CD14-positive monocyte (primary cell): ENCODE data around the gene AFF1. TPM values are rescaled to one million over a fixed set of nuclear protein-coding genes. Genes with fewer than 3 reads are reported as not detected.

Experiments used
- DNase-seq, 3 donors: peaks; one replicate each; pipeline ENCODE4 v3.0.0-alpha.2; 2011 to 2022
- H2AFZ ChIP-seq: 2 replicates; pipeline ENCODE4 v1.6.0; 2012; ENCODE audit warnings: mild to moderate bottlenecking, low read depth, low read length, inconsistent platforms; ENCODE audit not compliant: insufficient read depth, poor library complexity, severe bottlenecking
- H3K27ac ChIP-seq, 2 donors: 1 replicate in 1 of 2; 2 replicates in 1 of 2; pipeline ENCODE4 v1.5.1; 2012 to 2013; ENCODE audit warnings: low read length in 2 of 2, control low read depth in 1 of 2, inconsistent platforms in 1 of 2, low read depth in 1 of 2, mild to moderate bottlenecking in 1 of 2
- H3K27me3 ChIP-seq, 2 donors: one replicate each; pipeline versions ENCODE4 v1.6.0 to v1.6.1; 2011 to 2013; ENCODE audit warnings: low read length in 2 of 2; ENCODE audit not compliant: control insufficient read depth in 2 of 2, insufficient read depth in 2 of 2
- H3K36me3 ChIP-seq, 2 donors: replicated peaks in 1 of 2; 1 replicate in 1 of 2; 2 replicates in 1 of 2; pipeline versions ENCODE4 v1.5.1 to v1.6.1; 2012 to 2013; ENCODE audit warnings: low read length in 2 of 2, control low read depth in 1 of 2, inconsistent platforms in 1 of 2, mild to moderate bottlenecking in 1 of 2; ENCODE audit not compliant: insufficient read depth in 2 of 2, control insufficient read depth in 1 of 2
- H3K4me1 ChIP-seq, 2 donors: 1 replicate in 1 of 2; 2 replicates in 1 of 2; pipeline versions ENCODE4 v1.5.1 to v1.6.1; 2012 to 2013; ENCODE audit warnings: low read length in 2 of 2, control low read depth in 1 of 2, inconsistent platforms in 1 of 2, mild to moderate bottlenecking in 1 of 2, moderate library complexity in 1 of 2; ENCODE audit not compliant: insufficient read depth in 2 of 2, control insufficient read depth in 1 of 2
- H3K4me2 ChIP-seq: replicated peaks from 2 replicates; pipeline ENCODE3; 2012; ENCODE audit warnings: low read length, moderate library complexity, mild to moderate bottlenecking; ENCODE audit not compliant: poor library complexity, severe bottlenecking; ENCODE audit errors: extremely low read depth
- H3K4me3 ChIP-seq, 3 experiments: fragments of 200-600 bp in 1 of 3; sonication (generic) in 1 of 3; replicated peaks in 1 of 3; 1 replicate in 2 of 3; 2 replicates in 1 of 3; pipeline ENCODE4 v1.5.1; 2011 to 2013; ENCODE audit warnings: low read length in 3 of 3, mild to moderate bottlenecking in 3 of 3, control low read depth in 2 of 3, low read depth in 2 of 3, inconsistent platforms in 1 of 3, moderate library complexity in 1 of 3
- H3K79me2 ChIP-seq: 2 replicates; pipeline ENCODE4 v1.6.0; 2012; ENCODE audit warnings: mild to moderate bottlenecking, control low read depth, inconsistent platforms, low read length, moderate library complexity; ENCODE audit not compliant: insufficient read depth
- H3K9ac ChIP-seq: 2 replicates; pipeline ENCODE4 v1.6.0; 2017; ENCODE audit warnings: low read length, mild to moderate bottlenecking; ENCODE audit not compliant: insufficient read depth, poor library complexity, severe bottlenecking
- H3K9me3 ChIP-seq, 2 donors: replicated peaks in 1 of 2; 1 replicate in 1 of 2; 2 replicates in 1 of 2; pipeline versions ENCODE4 v1.5.1 to v1.6.1; 2012 to 2013; ENCODE audit warnings: low read length in 2 of 2, control low read depth in 1 of 2; ENCODE audit not compliant: control insufficient read depth in 1 of 2, insufficient read depth in 1 of 2
- H4K20me1 ChIP-seq: 2 replicates; pipeline ENCODE4 v1.6.0; 2012; ENCODE audit warnings: mild to moderate bottlenecking, low read length, control low read depth, moderate library complexity; ENCODE audit not compliant: insufficient read depth
- H3K27ac Mint-ChIP-seq, 7 donors: one replicate each; pipeline ENCODE4 v1.8.0; 2020; ENCODE audit warnings: mild to moderate bottlenecking in 7 of 7, mixed read lengths in 7 of 7, moderate library complexity in 6 of 7, inconsistent platforms in 2 of 7
- H3K27me3 Mint-ChIP-seq, 3 donors: one replicate each; pipeline ENCODE4 v1.8.0; 2021 to 2022; ENCODE audit warnings: low read depth in 3 of 3, mild to moderate bottlenecking in 3 of 3, mixed read lengths in 3 of 3, moderate library complexity in 3 of 3, inconsistent platforms in 1 of 3
- H3K36me3 Mint-ChIP-seq, 2 donors: one replicate each; pipeline ENCODE4 v1.8.0; 2020; ENCODE audit warnings: mixed read lengths in 2 of 2, inconsistent platforms in 1 of 2, mild to moderate bottlenecking in 1 of 2
- H3K4me1 Mint-ChIP-seq: one replicate; pipeline ENCODE4 v1.8.0; 2020; ENCODE audit warnings: mild to moderate bottlenecking, mixed read lengths
- H3K4me3 Mint-ChIP-seq, 2 donors: one replicate each; pipeline ENCODE4 v1.8.0; 2020; ENCODE audit warnings: mild to moderate bottlenecking in 2 of 2, mixed read lengths in 2 of 2, moderate library complexity in 1 of 2
- H3K9me3 Mint-ChIP-seq, 7 donors: one replicate each; pipeline ENCODE4 v1.8.0; 2020 to 2022; ENCODE audit warnings: mixed read lengths in 7 of 7, mild to moderate bottlenecking in 6 of 7, moderate library complexity in 6 of 7, inconsistent platforms in 2 of 7
- WGBS: methylation state at CpG from one replicate; pipeline ENCODE4 v1.1.5; 2013; ENCODE audit warnings: missing lambda C conversion rate; ENCODE audit not compliant: insufficient coverage; 5-methylcytosine and 5-hydroxymethylcytosine counted together
- intact Hi-C, 2 donors: fragments of 100-400 bp; cut with micrococcal nuclease; formaldehyde crosslinking; loops; one replicate each; pipeline versions ENCODE4 v1.15.0 to v1.15.1; 2023
- polyA plus RNA-seq, 3 donors: library from polyadenylated mRNA; depleted of rRNA in 1 of 3; unstranded in 2 of 3; stranded (reverse) in 1 of 3; fragments of 300-500 nt in 2 of 3; fragments of >200 nt in 1 of 3; fragmentation: Illumina TruSeq in 2 of 3; gene quantifications; 1 replicate in 2 of 3; 2 replicates in 1 of 3; pipeline ENCODE4 v1.2.3, GENCODE V29; 2012 to 2021
- TF ChIP-seq, protein P1 (sequence below): fragments of 200-600 bp; IDR thresholded peaks from one replicate; pipeline ENCODE4 v1.8.0; 2022; ENCODE audit warnings: antibody characterized with exemption, mild to moderate bottlenecking

Gene AFF1
- polyA plus RNA-seq, 3 donors, result 7.5 to 20.9 (median 16.3) TPM

DNA sequence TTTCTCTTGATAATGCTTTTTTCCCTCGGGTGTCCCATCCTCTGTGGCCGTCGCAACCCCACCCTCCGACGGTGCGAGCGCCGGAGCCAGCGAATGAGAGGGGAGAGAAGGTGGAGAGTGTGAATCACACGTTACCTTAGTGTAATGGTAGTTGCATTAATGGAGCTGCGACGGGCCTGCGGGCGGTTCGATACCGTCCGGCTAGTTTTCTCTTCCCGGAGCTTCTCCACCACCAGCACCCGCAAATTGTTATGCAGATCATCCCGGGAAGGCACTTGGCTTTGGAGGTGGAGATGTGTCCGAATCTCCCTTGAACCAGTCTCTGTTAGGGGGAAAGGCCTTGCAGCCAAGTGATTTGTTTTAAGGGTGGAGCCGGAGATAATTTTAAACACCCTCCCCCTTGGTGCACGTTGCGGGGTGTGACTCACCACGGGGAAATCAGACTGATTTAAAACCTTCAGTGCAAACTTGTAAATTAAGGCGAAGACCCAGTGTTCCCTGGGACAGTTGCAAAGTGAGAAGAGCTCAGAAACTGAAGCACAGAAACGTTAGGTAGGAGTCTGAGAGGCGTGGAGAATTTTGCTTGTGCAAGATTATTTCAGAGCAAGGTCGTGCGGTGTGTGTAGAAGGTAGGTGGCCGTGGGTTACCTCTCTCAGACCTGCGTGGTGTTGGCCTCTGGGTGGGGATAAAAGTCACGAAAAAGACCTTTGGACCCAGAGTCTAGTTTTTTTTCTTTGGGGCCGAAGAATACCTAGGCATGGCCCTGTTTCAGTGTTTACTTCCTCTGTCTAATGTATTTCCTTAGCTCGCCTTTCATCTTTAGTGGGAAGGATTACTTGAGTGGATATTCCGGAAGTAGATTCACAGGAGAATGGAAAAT, 1.3 kb downstream of the AFF1 start:
- peaks cover 3% of the 10 kb centered on the region for H4K20me1 ChIP-seq
- no peaks in the 10 kb centered on the region for H3K36me3 ChIP-seq
- Mint-ChIP-seq H3K27ac (peak overlapping the region; percentile 92 to 98 (median 96)), H3K9me3 (no peaks in the 10 kb centered on the region), H3K4me3 (peak overlapping the region; percentile 97 to 99), H3K36me3 (peaks cover 0 to 6% of the 10 kb centered on the region in 2 donors), H3K27me3 (no peaks in the 10 kb centered on the region), H3K4me1 (peaks cover 51% of the 10 kb centered on the region)
- TF ChIP-seq, protein P1, sequence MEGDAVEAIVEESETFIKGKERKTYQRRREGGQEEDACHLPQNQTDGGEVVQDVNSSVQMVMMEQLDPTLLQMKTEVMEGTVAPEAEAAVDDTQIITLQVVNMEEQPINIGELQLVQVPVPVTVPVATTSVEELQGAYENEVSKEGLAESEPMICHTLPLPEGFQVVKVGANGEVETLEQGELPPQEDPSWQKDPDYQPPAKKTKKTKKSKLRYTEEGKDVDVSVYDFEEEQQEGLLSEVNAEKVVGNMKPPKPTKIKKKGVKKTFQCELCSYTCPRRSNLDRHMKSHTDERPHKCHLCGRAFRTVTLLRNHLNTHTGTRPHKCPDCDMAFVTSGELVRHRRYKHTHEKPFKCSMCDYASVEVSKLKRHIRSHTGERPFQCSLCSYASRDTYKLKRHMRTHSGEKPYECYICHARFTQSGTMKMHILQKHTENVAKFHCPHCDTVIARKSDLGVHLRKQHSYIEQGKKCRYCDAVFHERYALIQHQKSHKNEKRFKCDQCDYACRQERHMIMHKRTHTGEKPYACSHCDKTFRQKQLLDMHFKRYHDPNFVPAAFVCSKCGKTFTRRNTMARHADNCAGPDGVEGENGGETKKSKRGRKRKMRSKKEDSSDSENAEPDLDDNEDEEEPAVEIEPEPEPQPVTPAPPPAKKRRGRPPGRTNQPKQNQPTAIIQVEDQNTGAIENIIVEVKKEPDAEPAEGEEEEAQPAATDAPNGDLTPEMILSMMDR, result no peak
- peak overlapping the region; percentile 85 to 91 for H3K27ac ChIP-seq
- DNase-seq, result peak; percentile 68 to 79 (median 75)
- H3K27me3 ChIP-seq, result no peaks in the 10 kb centered on the region
- H3K79me2 ChIP-seq, result peaks cover 59% of the 10 kb centered on the region
- H3K9me3 ChIP-seq, result no peaks in the 10 kb centered on the region
- peaks cover 53 to 61% of the 10 kb centered on the region in 2 donors for H3K4me1 ChIP-seq
- peak overlapping the region; percentile 69 to 98 (median 98) for H3K4me3 ChIP-seq
- H2AFZ ChIP-seq, result peak overlapping the region; percentile 89
- intact Hi-C loops, result loop anchor here (2.0 to 5.0 kb wide), 3 partner anchors 36 to 71 kb away; no protein-coding TSS in a partner anchor
- H3K4me2 ChIP-seq, result peak overlapping the region; percentile 97
- H3K9ac ChIP-seq, result peak overlapping the region; percentile 89
- 0% methylated on average over 17 of the region's 36 CpGs for WGBS

DNA sequence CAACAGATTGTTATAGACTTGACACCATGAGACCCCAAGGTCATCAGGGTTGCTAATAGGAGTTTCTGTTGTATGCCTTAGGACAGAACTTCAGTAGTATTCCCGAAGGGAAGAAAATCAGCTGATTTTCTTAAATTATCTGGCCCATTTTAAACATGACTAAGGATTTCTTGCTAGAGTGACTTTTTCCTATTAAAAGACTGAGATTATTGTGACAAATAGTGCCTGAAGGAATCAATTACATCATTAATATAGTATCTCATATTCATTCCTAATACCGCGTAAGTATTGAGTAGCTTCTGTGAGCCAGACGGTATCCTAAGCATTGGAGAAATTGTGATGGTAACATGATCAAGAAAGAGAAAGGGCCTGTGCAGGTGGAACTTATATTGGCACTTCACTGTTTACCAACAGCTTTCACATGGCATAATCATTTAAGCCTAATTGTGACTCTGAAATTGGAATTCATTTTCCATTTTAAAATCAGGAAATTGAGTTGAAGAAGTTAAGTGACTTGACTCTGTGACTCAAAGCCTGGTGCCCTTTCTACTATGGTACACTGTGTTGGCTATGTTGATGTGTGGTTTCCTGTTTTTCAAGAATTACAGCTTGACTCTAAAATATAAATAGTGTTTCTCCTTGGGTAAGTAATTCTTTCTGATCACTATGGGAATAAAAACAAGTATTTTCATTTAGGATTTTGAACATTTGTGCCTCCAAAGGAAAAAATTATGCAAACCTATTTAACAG, 4.1 kb downstream of the AFF1 start:
- DNase-seq, result peak; percentile 72 to 82 (median 81)
- peak overlapping the region in 1 of 2 donors; percentile 65 for H3K4me3 Mint-ChIP-seq
- Histone ChIP-seq H2AFZ (no peak overlapping the region), H3K9ac (no peak overlapping the region), H4K20me1 (peaks cover 3% of the 10 kb centered on the region), H3K27ac (peak overlapping the region in 1 of 2 donors; percentile 76), H3K4me2 (peak overlapping the region; percentile 55), H3K4me1 (peaks cover 48 to 54% of the 10 kb centered on the region in 2 donors), H3K27me3 (no peaks in the 10 kb centered on the region), H3K79me2 (peaks cover 87% of the 10 kb centered on the region), H3K4me3 (peak overlapping the region in 1 of 3 experiments; percentile 46), H3K9me3 (no peaks in the 10 kb centered on the region), H3K36me3 (no peaks in the 10 kb centered on the region)
- intact Hi-C loops, result loop anchor here in 1 of 2 donors (5.0 kb wide), 2 partner anchors 33 to 68 kb away; no protein-coding TSS in a partner anchor
- WGBS, result no CpG with 5 or more reads among the region's 4 CpGs
- H3K36me3 Mint-ChIP-seq, result no peaks in the 10 kb centered on the region
- peaks cover 52% of the 10 kb centered on the region for H3K4me1 Mint-ChIP-seq
- H3K27me3 Mint-ChIP-seq, result no peaks in the 10 kb centered on the region
- peak overlapping the region; percentile 69 to 90 (median 87) for H3K27ac Mint-ChIP-seq
- no peaks in the 10 kb centered on the region for H3K9me3 Mint-ChIP-seq
- TF ChIP-seq, protein P1, result no peak
